Stomach (tissue), 9 donors: ENCODE results near the gene KRT80. TPM values are rescaled to one million over a fixed set of nuclear protein-coding genes. Genes with fewer than 3 reads are reported as not detected.

Experiments
- DNase-seq, 2 donors: peaks; one replicate each; pipeline versions ENCODE4 v3.0.0 to v3.0.0-alpha.2; 2013 to 2019
- H3K27ac ChIP-seq, 5 donors: fragments of 200-600 bp in 4 of 5; sonication (generic) in 4 of 5; one replicate each; pipeline ENCODE4 v1.5.1; 2013 to 2019; ENCODE audit warnings: mild to moderate bottlenecking in 1 of 5, moderate library complexity in 1 of 5
- H3K27me3 ChIP-seq, 3 donors: fragments of 200-600 bp; sonication (generic); one replicate each; pipeline ENCODE4 v1.5.1; 2017 to 2019; ENCODE audit warnings: mixed run types in 1 of 3
- H3K36me3 ChIP-seq, 4 donors: fragments of 200-600 bp; sonication (generic); 1 replicate in 3 of 4; 2 replicates in 1 of 4; pipeline ENCODE4 v1.5.1; 2016 to 2019
- H3K4me1 ChIP-seq, 4 donors: fragments of 200-600 bp; sonication (generic); one replicate each; pipeline ENCODE4 v1.5.1; 2016 to 2019
- H3K4me3 ChIP-seq, 4 donors: fragments of 200-600 bp; sonication (generic) in 3 of 4; one replicate each; pipeline ENCODE4 v1.5.1; 2016 to 2019; ENCODE audit warnings: mild to moderate bottlenecking in 1 of 4
- H3K9me3 ChIP-seq, 4 donors: fragments of 200-600 bp; sonication (generic); one replicate each; pipeline ENCODE4 v1.5.1; 2016 to 2019
- EP300 ChIP-seq: sonication (generic); formaldehyde crosslinking; IDR thresholded peaks from one replicate; pipeline ENCODE4 v1.6.1; 2017; ENCODE audit warnings: antibody characterized with exemption
- POLR2A ChIP-seq, 4 donors: fragments of 450-650 bp; IDR thresholded peaks; one replicate each; pipeline ENCODE4 v1.6.1; 2016; ENCODE audit warnings: antibody characterized with exemption in 4 of 4, control low read depth in 2 of 4, mild to moderate bottlenecking in 1 of 4, moderate library complexity in 1 of 4
- POLR2AphosphoS5 ChIP-seq, 3 donors: sonication (generic); formaldehyde crosslinking; IDR thresholded peaks; one replicate each; pipeline ENCODE4 v1.6.1; 2016; ENCODE audit warnings: antibody characterized with exemption in 3 of 3
- WGBS, 5 donors: extraction: QIAGEN DNeasy Blood & Tissue Kit in 3 of 5; methylation state at CpG; one replicate each; pipeline versions ENCODE4 v1.1.5 to v1.1.7; 2013 to 2018; 5-methylcytosine and 5-hydroxymethylcytosine counted together
- intact Hi-C: fragments of 100-400 bp; cut with DNase I; formaldehyde crosslinking; loops from one replicate; pipeline ENCODE4 v1.15.1; 2023; ENCODE audit warnings: low total_unique reads
- polyA plus RNA-seq, 3 donors: library from polyadenylated mRNA; stranded (reverse); fragments of 200-250 nt; gene quantifications; one replicate each; pipeline ENCODE4 v1.2.3, GENCODE V29; 2013
- total RNA-seq, 5 donors: library from RNA; depleted of rRNA; stranded (reverse); fragments of >200 nt; gene quantifications; one replicate each; pipeline versions ENCODE4 v1.1.0 to v1.2.3, GENCODE V29; 2014 to 2016
- TF ChIP-seq, protein P1 (sequence below), 7 experiments: fragments of 450-650 bp in 4 of 7; fragments of 200-600 bp in 3 of 7; sonication (generic) in 3 of 7; IDR thresholded peaks; one replicate each; pipeline ENCODE4 v1.5.1; 2016 to 2019; ENCODE audit warnings: antibody characterized with exemption in 7 of 7, control low read depth in 2 of 7, mild to moderate bottlenecking in 1 of 7
- donor health status: healthy with polysubstance abuse.
- donor health status: Bipolar disorder and iron deficiency.
- donor health status: healthy.

KRT80 gene
- total and polyA plus RNA-seq, 8 donors, result 0.29 to 3.7 (median 0.45) TPM; not detected in 3

DNA sequence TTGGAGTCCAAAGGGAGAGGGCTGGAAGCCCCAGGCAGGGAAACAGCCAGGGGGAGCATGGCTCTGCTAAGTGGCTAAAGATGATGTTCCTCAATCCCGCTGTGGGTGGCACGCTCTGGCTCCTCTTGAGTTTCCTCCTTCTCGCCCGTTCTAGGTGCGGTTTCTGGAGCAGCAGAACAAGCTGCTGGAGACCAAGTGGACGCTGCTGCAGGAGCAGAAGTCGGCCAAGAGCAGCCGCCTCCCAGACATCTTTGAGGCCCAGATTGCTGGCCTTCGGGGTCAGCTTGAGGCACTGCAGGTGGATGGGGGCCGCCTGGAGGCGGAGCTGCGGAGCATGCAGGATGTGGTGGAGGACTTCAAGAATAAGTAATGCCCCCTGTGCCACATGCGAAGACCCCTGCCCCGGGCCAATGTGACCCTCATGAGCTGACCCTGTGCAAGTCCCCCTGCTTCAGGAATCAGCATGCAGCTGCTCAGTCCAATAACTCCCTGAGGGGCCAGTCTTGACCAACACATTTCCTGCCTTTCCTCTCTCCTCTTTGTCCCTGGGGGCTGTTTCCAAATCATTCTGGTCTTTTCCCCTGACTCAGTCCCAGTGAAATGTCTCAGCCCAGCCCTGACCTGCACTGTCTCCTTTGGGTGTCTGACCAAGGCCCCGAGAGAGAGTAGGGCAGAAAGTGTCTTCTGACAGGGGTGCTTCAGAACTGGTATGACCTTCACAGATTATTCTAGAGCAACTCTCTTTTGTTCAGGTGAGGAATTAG lies 43.4 kb upstream of the KRT80 start:
- H3K36me3 ChIP-seq, result no peaks in the 10 kb centered on the region
- H3K4me1 ChIP-seq, result peaks cover 17 to 52% (median 46%) of the 10 kb centered on the region in 4 donors
- DNase-seq, result no peak
- H3K27ac ChIP-seq, result peak overlapping the region; percentile 11 to 71 (median 57)
- WGBS, 5 donors, result 88 to 94% (median 91%) methylated on average over 15 of the region's 15 CpGs
- peak overlapping the region in 1 of 4 donors; percentile 27 for H3K4me3 ChIP-seq
- H3K9me3 ChIP-seq, result no peaks in the 10 kb centered on the region
- intact Hi-C loops, result no loop called here
- H3K27me3 ChIP-seq, result peaks cover 0 to 39% (median 20%) of the 10 kb centered on the region in 3 donors
- TF ChIP-seq POLR2AphosphoS5 (IDR thresholded peaks at IDR 0.05), result no peak
- TF ChIP-seq POLR2A (IDR thresholded peaks at IDR 0.05), result no peak

DNA sequence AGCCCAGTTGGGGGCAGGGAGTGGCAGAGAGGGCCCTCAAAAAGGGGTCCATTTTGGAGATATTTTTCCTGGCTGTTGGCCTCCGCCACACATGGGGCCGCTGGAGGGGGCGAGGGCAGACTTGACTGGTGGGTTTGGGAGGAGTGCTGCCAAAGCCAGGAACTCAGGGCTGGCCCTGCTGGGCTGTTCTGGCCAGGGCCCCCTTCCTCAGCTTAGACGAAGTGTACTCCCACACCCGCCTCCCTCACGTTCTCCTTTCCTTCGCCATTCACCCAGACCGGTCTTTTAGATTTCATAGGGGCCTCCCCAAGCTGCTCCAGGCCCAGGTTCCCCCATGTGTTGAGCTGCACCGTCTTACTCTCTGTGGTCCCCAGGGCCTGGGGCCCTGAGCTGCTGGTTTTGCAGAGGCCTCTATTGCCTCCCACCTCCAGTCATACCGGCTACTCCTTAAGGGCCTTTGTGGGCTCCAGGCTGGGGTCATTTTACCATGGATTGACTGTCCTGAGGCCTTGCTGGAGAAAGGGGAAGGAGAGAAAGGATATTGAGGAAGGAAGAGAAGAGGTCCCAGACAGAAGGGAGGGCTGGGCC lies 42.5 kb upstream of the KRT80 start:
- 83 to 94% (median 90%) methylated on average over 10 of the region's 10 CpGs for WGBS, 5 donors
- DNase-seq, result no peak
- peaks cover 0 to 43% (median 20%) of the 10 kb centered on the region in 3 donors for H3K27me3 ChIP-seq
- TF ChIP-seq, protein P1, sequence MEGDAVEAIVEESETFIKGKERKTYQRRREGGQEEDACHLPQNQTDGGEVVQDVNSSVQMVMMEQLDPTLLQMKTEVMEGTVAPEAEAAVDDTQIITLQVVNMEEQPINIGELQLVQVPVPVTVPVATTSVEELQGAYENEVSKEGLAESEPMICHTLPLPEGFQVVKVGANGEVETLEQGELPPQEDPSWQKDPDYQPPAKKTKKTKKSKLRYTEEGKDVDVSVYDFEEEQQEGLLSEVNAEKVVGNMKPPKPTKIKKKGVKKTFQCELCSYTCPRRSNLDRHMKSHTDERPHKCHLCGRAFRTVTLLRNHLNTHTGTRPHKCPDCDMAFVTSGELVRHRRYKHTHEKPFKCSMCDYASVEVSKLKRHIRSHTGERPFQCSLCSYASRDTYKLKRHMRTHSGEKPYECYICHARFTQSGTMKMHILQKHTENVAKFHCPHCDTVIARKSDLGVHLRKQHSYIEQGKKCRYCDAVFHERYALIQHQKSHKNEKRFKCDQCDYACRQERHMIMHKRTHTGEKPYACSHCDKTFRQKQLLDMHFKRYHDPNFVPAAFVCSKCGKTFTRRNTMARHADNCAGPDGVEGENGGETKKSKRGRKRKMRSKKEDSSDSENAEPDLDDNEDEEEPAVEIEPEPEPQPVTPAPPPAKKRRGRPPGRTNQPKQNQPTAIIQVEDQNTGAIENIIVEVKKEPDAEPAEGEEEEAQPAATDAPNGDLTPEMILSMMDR (IDR thresholded peaks at IDR 0.05), result no peak
- no peak for TF ChIP-seq POLR2A (IDR thresholded peaks at IDR 0.05)
- TF ChIP-seq POLR2AphosphoS5 (IDR thresholded peaks at IDR 0.05), result no peak
- no peak for TF ChIP-seq EP300
- H3K4me1 ChIP-seq, result peaks cover 17 to 53% (median 44%) of the 10 kb centered on the region in 4 donors
- no peaks in the 10 kb centered on the region for H3K36me3 ChIP-seq
- H3K4me3 ChIP-seq, result peak overlapping the region in 3 of 4 donors; percentile 19 to 37 (median 27)
- H3K27ac ChIP-seq, result peak overlapping the region in 2 of 5 donors; percentile 7 to 70
- intact Hi-C loops, result no loop called here
- no peaks in the 10 kb centered on the region for H3K9me3 ChIP-seq

DNA sequence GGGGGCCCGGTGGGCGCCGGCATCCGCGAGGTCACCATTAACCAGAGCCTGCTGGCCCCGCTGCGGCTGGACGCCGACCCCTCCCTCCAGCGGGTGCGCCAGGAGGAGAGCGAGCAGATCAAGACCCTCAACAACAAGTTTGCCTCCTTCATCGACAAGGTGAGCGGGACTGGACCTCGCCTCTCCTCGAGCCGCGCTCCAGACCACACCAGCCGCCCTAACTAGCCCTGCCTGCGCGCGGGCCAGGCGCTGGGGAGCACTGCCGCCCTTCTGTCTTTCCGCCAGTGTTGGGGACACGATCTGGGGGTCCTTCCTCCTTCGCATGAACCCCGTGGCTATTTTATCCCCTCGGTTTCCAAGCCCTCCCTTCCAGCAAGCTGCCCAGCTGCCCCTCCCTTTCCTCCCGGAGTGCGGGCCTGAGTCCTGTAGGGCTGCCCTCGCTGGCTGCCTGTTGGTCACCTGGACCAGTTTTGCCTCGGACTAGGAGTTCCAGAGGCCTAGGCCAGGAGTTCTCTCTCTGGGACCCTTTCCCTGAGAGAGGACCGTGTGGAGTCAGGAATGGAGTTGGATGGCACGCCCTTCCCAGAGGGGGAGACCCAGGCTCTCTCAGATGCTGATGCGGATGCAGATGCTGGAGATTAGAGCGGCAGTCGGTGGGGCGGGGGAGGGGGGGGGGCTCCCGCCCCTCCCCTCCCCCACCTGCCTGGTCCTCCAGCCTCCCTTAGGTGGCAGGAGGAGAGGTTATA lies 41.8 kb upstream of the KRT80 start:
- H3K36me3 ChIP-seq, result no peaks in the 10 kb centered on the region
- H3K27me3 ChIP-seq, result peaks cover 0 to 49% (median 20%) of the 10 kb centered on the region in 3 donors
- WGBS, 5 donors, result 43 to 49% (median 47%) methylated on average over 17 to 40 of the region's 40 CpGs
- peak overlapping the region in 2 of 5 donors; percentile 47 to 66 for H3K27ac ChIP-seq
- H3K4me1 ChIP-seq, result peaks cover 17 to 53% (median 42%) of the 10 kb centered on the region in 4 donors
- TF ChIP-seq EP300 (no peak), POLR2AphosphoS5 (IDR thresholded peaks at IDR 0.05) (no peak)
- TF ChIP-seq, protein P1 (IDR thresholded peaks at IDR 0.05), result no peak
- intact Hi-C loops, result no loop called here
- no peak for DNase-seq
- H3K9me3 ChIP-seq, result no peaks in the 10 kb centered on the region
- H3K4me3 ChIP-seq, result peak overlapping the region; percentile 19 to 37 (median 23)

DNA sequence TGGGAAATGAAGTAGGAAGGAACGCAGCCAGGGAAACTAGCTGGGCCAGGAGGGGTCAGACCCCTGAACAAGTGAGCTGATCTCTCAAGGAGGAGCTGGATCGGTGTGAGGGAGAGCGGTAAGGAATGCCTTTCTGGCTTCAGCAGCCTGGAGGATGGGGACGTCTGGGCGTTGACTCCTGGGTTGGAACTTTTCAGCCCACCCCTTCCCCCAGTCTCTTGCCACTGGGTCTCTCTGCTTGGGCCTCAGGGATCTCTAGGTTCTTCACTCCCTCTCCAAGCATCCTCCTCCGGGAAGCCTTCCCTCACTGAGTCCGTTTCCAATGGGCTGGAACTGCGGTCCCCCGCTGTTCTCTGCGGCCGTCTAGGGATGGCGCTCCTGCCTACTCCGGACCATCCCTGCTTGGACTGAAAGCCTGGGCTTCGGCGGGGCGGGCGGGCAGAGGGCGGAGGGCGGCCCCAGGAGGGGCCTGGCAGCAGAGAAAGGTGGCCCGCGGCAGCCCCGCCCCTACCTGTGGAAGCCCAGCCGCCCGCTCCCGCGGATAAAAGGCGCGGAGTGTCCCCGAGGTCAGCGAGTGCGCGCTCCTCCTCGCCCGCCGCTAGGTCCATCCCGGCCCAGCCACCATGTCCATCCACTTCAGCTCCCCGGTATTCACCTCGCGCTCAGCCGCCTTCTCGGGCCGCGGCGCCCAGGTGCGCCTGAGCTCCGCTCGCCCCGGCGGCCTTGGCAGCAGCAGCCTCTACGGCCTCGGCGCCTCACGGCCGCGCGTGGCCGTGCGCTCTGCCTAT lies 41.1 kb upstream of the KRT80 start, which contains the start of gene KRT7:
Gene KRT7 (plus strand): TSS at position 570 of the 788 bp plus-strand sequence. CDS start 54 bp downstream, at position 624.
- 10 to 28% (median 12%) methylated on average over 21 to 58 of the region's 58 CpGs for WGBS, 5 donors
- DNase-seq, result peak in 1 of 2 donors; percentile 53
- intact Hi-C loops, result no loop called here
- Histone ChIP-seq H3K27ac (peak within 1 kb of the TSS in 3 of 5 donors; percentile 47 to 66 (median 64)), H3K27me3 (peaks cover 0 to 49% (median 20%) of the 10 kb centered on the region in 3 donors), H3K4me1 (peaks cover 17 to 53% (median 42%) of the 10 kb centered on the region in 4 donors), H3K4me3 (peak within 1 kb of the TSS; percentile 19 to 37 (median 23)), H3K9me3 (no peaks in the 10 kb centered on the region), H3K36me3 (no peaks in the 10 kb centered on the region)
- TF ChIP-seq POLR2A (IDR thresholded peaks at IDR 0.05) (no peak), POLR2AphosphoS5 (IDR thresholded peaks at IDR 0.05) (peak in 1 of 3 donors; percentile 22)
